Fibroblast of upper back skin (primary cell): ENCODE data around the gene TLE5.

Experiments
- DNase-seq: peaks from one replicate; pipeline ENCODE4 v3.0.0-alpha.2; 2013

The TLE5 gene

GRCh38 chr19:3062165-3063105 lies at the start of gene TLE5:
Gene TLE5 (minus strand): TSS chr19:3062495. CDS start chr19:3062200, 295 bp downstream.
- DNase-seq = peak; percentile 43

- DNase-seq = no peak
These were observed 49.4 kb upstream of the TLE5 start for GRCh38 chr19:3111586-3112247.

GRCh38 chr19:3110126-3110825 lies 48.0 kb upstream of the TLE5 start:
- DNase-seq = no peak

GRCh38 chr19:3109491-3109890 lies 47.2 kb upstream of the TLE5 start:
- no peak for DNase-seq

- peak; percentile 44 for DNase-seq
These were observed 46.5 kb upstream of the TLE5 start for GRCh38 chr19:3108775-3109174.

- DNase-seq = no peak
These were observed 45.4 kb upstream of the TLE5 start for GRCh38 chr19:3107658-3108057.

- no peak for DNase-seq
These were observed 44.3 kb upstream of the TLE5 start for GRCh38 chr19:3106509-3107141.

- no peak for DNase-seq
These were observed 43.6 kb upstream of the TLE5 start for GRCh38 chr19:3105641-3106508.

GRCh38 chr19:3104708-3104983 lies 42.4 kb upstream of the TLE5 start:
- DNase-seq = no peak

GRCh38 chr19:3102239-3103140 lies 40.2 kb upstream of the TLE5 start:
- DNase-seq = no peak

- no peak for DNase-seq
These were observed 38.7 kb upstream of the TLE5 start for GRCh38 chr19:3100747-3101730.

GRCh38 chr19:3100331-3100730 lies 38.0 kb upstream of the TLE5 start:
- DNase-seq = no peak

- DNase-seq = no peak
These were observed 37.3 kb upstream of the TLE5 start for GRCh38 chr19:3099347-3100145.

GRCh38 chr19:3098515-3099346 lies 36.4 kb upstream of the TLE5 start:
- no peak for DNase-seq

GRCh38 chr19:3098141-3098514 lies 35.8 kb upstream of the TLE5 start:
- DNase-seq = no peak

GRCh38 chr19:3097442-3097871 lies 35.2 kb upstream of the TLE5 start:
- no peak for DNase-seq

- no peak for DNase-seq
These were observed 34.6 kb upstream of the TLE5 start for GRCh38 chr19:3096902-3097326.
